Kidney (tissue), 14 donors: ENCODE measurements around the gene TENT5C. TPM values are rescaled to one million over a fixed set of nuclear protein-coding genes. Genes with fewer than 3 reads are reported as not detected.

Source experiments
- DNase-seq, 5 donors: peaks; one replicate each; pipeline ENCODE4 v3.0.0-alpha.2; 2013 to 2020
- FAIRE-seq: peaks from 2 replicates; lab custom pipeline; 2012; peaks lifted over from hg19 to GRCh38; lab: Jason Lieb, UNC
- H3K27ac ChIP-seq, 2 donors: one replicate each; pipeline ENCODE4 v1.7.0; 2013; ENCODE audit warnings: low read depth in 2 of 2, low read length in 2 of 2, inconsistent platforms in 1 of 2
- H3K27me3 ChIP-seq: one replicate; pipeline ENCODE4 v1.7.1; 2013; ENCODE audit warnings: low read length, inconsistent platforms; ENCODE audit not compliant: control insufficient read depth, insufficient read depth
- H3K36me3 ChIP-seq, 3 donors: one replicate each; pipeline versions ENCODE4 v1.7.0 to v1.7.1; 2013; ENCODE audit warnings: low read length in 3 of 3, control low read depth in 1 of 3, inconsistent platforms in 1 of 3; ENCODE audit not compliant: insufficient read depth in 3 of 3, control insufficient read depth in 2 of 3
- H3K4me1 ChIP-seq, 3 donors: one replicate each; pipeline versions ENCODE4 v1.7.0 to v1.7.1; 2013; ENCODE audit warnings: low read length in 3 of 3, inconsistent platforms in 1 of 3, low read depth in 1 of 3; ENCODE audit not compliant: control insufficient read depth in 2 of 3, insufficient read depth in 2 of 3
- H3K4me3 ChIP-seq, 3 donors: one replicate each; pipeline versions ENCODE4 v1.7.0 to v1.8.1; 2013; ENCODE audit warnings: low read length in 3 of 3, control low read depth in 1 of 3, inconsistent platforms in 1 of 3
- H3K9ac ChIP-seq, 3 donors: one replicate each; pipeline versions ENCODE4 v1.7.0 to v1.7.1; 2013; ENCODE audit warnings: low read length in 3 of 3, control low read depth in 1 of 3, inconsistent platforms in 1 of 3
- H3K9me3 ChIP-seq, 3 donors: one replicate each; pipeline versions ENCODE4 v1.7.0 to v1.7.1; 2013; ENCODE audit warnings: low read length in 3 of 3, control low read depth in 1 of 3, inconsistent platforms in 1 of 3; ENCODE audit not compliant: control insufficient read depth in 2 of 3, insufficient read depth in 1 of 3
- intact Hi-C: fragments of 100-400 bp; cut with DNase I; formaldehyde crosslinking; loops from one replicate; pipeline ENCODE4 v1.11.1; 2022
- polyA plus RNA-seq: library from polyadenylated mRNA; stranded (reverse); fragments of 350-450 nt; fragmentation: Illumina TruSeq; extraction: RNeasy Lipid Tissue Mini Kit (QIAGEN cat#74804); gene quantifications from one replicate; pipeline ENCODE4 v1.2.3, GENCODE V29; 2014; ENCODE audit warnings: low read depth, low replicate concordance; ENCODE audit not compliant: insufficient read depth
- total RNA-seq: library from RNA; stranded (reverse); fragmentation: NEBNext Ultra II Directional; extraction: Animal tissue kit (Norgen Biotek cat#: 25700); gene quantifications from one replicate; pipeline ENCODE4 v1.2.1, GENCODE V29; 2021
- TF ChIP-seq, protein P1 (sequence below): IDR thresholded peaks from 3 replicates; pipeline ENCODE4 v1.5.1; 2012; ENCODE audit warnings: mild to moderate bottlenecking, moderate library complexity, borderline replicate concordance; ENCODE audit not compliant: insufficient read depth; ENCODE audit errors: extremely low read depth
- donor health status: control.
- donor health status: control.
- donor health status: control.
- donor health status: control.
- donor health status: control.
- donor health status: DM: yes; HTN: yes; CAD: no.
- donor health status: Normal renal cell carcinoma (clear cell type).

TENT5C gene
- total and polyA plus RNA-seq, 2 donors from 2014 or later: 6.1 to 22.2 TPM

DNA sequence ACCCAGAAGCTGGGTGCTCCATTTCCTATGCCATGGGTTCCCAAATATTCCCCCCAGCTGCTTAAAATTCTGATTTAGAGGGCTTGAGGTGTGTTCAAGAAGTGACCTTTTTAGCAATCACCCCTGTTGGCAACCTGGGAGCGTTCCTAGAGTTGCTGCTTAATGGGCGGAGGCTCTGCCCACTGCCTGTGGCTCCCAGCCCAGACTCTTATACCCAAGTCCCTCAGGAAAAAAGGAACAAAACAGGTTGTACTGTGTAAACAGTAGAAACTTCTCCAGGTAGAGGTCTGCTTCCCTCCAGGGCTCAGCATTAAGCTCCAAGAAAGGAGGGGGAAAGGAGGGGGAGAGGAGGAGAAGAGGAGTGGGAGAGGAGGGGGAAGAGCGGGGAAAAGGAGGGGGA, 14.6 kb upstream of the TENT5C start:
- no peaks in the 10 kb centered on the region for H3K36me3 ChIP-seq
- intact Hi-C loops: no loop called here
- H3K9ac ChIP-seq: no peak overlapping the region
- FAIRE-seq (no peak), DNase-seq (peak in 1 of 5 donors; percentile 22)
- peaks cover 0 to 17% (median 11%) of the 10 kb centered on the region in 3 donors for H3K4me1 ChIP-seq
- no peaks in the 10 kb centered on the region for H3K9me3 ChIP-seq
- H3K27ac ChIP-seq: peak overlapping the region; percentile 1 to 17
- no peak overlapping the region for H3K4me3 ChIP-seq
- H3K27me3 ChIP-seq: no peaks in the 10 kb centered on the region
- TF ChIP-seq, protein P1, sequence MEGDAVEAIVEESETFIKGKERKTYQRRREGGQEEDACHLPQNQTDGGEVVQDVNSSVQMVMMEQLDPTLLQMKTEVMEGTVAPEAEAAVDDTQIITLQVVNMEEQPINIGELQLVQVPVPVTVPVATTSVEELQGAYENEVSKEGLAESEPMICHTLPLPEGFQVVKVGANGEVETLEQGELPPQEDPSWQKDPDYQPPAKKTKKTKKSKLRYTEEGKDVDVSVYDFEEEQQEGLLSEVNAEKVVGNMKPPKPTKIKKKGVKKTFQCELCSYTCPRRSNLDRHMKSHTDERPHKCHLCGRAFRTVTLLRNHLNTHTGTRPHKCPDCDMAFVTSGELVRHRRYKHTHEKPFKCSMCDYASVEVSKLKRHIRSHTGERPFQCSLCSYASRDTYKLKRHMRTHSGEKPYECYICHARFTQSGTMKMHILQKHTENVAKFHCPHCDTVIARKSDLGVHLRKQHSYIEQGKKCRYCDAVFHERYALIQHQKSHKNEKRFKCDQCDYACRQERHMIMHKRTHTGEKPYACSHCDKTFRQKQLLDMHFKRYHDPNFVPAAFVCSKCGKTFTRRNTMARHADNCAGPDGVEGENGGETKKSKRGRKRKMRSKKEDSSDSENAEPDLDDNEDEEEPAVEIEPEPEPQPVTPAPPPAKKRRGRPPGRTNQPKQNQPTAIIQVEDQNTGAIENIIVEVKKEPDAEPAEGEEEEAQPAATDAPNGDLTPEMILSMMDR: no peak

DNA sequence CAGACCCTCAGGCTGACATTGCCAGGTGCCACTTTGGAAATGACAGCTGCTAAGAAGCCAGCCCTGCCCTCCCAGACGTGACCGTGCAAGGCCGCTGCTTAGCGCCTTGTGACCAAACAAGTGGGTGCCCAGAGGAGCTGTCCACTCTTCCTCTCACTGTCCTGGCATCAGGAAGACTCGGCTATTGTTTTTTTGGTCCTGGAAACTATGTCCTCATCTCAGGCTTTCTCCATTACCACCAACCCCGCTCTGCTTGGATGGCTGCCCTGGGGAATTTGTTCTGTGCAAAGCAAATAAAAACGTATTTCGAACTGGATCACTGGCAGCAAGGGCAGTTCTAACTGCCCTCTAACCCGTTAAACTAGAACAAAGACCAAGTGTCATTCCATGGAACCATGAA, 13.7 kb upstream of the TENT5C start:
- intact Hi-C loops: no loop called here
- Histone ChIP-seq H3K27me3 (no peaks in the 10 kb centered on the region), H3K9me3 (no peaks in the 10 kb centered on the region), H3K4me1 (peaks cover 0 to 17% (median 11%) of the 10 kb centered on the region in 3 donors), H3K27ac (peak overlapping the region in 1 of 2 donors; percentile 63), H3K4me3 (peak overlapping the region in 1 of 3 donors; percentile 13), H3K36me3 (no peaks in the 10 kb centered on the region), H3K9ac (peak overlapping the region in 1 of 3 donors; percentile 34)
- no peak for FAIRE-seq
- TF ChIP-seq, protein P1: no peak
- DNase-seq: peak in 1 of 5 donors; percentile 32

DNA sequence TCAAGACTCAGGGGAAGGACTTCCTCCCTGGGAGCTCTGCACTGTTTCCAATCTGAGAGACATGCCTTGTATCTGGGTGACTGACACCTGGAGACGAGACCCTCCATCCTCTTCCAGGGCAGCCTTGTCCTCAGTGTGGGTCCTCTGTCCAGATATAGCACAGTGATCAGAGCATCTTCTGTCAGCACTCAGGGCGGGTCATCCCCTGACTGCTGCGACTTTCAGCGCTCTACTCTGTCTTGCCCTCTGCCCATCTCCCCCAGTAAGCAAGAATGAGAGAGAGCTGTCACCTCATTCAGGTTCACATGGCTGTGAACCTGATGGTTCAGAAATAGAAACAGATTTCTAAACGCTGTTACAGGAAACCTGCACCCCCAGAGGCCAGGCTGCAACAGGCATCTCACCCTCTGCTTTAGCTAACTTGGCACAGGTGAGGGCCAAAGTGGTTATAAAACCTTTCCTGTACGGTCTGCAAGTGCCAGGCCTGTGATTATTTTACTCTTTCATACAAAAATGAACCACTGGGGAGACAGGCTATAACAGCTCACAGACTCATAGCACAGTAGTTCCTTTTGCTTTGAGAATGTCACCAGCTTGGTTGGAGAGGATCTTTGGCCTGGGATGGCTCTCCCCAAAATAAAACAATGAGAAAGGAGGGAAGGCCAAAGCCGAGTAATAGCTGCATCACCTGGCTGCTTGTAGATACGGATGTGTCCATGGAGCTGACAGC, 11.4 kb upstream of the TENT5C start:
- Histone ChIP-seq H3K4me1 (peaks cover 0 to 17% (median 11%) of the 10 kb centered on the region in 3 donors), H3K36me3 (no peaks in the 10 kb centered on the region), H3K4me3 (no peak overlapping the region), H3K9ac (no peak overlapping the region), H3K27ac (no peak overlapping the region), H3K27me3 (no peaks in the 10 kb centered on the region), H3K9me3 (no peaks in the 10 kb centered on the region)
- no peak for FAIRE-seq
- intact Hi-C loops: no loop called here
- TF ChIP-seq, protein P1: no peak
- DNase-seq: no peak
